Measurements from ENCODE around the gene MASP1.

The MASP1 gene, protein sequence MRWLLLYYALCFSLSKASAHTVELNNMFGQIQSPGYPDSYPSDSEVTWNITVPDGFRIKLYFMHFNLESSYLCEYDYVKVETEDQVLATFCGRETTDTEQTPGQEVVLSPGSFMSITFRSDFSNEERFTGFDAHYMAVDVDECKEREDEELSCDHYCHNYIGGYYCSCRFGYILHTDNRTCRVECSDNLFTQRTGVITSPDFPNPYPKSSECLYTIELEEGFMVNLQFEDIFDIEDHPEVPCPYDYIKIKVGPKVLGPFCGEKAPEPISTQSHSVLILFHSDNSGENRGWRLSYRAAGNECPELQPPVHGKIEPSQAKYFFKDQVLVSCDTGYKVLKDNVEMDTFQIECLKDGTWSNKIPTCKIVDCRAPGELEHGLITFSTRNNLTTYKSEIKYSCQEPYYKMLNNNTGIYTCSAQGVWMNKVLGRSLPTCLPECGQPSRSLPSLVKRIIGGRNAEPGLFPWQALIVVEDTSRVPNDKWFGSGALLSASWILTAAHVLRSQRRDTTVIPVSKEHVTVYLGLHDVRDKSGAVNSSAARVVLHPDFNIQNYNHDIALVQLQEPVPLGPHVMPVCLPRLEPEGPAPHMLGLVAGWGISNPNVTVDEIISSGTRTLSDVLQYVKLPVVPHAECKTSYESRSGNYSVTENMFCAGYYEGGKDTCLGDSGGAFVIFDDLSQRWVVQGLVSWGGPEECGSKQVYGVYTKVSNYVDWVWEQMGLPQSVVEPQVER

DNA sequence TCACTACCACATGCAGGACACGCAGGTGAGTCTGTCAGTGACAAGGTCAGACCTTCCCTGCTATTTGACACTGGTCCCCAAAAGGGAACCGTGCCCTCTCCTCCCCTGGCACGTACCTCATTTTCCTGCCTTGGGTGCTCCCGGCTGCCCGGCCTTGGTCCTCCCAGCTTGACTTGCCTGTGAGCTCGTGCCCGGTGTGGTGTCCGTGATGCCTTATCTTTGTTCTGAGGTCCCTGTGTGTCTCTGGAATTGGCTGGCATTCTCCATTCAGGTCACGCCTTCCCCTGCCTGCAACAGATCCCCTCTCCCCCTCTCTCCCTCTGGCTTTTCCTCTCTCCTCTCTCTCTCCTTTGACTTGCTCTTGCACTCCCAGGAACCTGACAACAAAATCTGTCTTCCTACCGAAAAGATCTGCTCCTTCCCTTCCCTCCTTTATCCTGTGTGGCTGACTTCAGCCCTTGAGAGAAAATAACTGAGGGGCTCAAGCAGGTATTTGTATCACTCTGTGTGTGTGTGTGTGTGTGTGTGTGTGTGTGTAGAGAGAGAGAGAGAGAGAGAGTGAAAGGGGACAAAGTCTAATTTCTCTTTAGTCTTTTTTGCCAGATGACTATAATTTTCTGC, at the start of gene MASP1:
MASP1 (minus strand) TSS at position 226 of the 621 bp plus-strand sequence; CDS start at position 121, 105 bp downstream.
- DNase-seq (ENCODE audit: low read depth in 2 of 2), result no peak

DNA sequence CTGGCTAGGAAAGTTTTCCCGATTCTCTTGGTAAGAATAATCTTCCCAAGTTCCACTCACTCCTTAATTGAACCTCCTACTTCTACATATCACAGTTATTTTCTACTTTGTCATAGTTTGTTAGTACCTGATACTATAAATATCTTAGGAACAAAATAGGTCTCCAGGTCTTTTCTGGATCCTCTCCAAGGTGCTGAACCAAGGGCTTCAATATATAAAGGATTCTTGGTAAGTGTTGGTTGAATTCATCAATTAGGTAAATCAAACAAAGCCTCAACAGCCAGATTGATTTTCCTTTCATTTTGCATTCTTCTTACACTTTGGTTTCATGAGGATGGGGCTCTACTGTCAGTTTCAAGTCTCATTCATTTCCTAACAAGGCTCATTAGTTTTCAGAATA, 49.0 kb upstream of the MASP1 start:
- DNase-seq (ENCODE audit: low read depth in 2 of 2), result no peak

DNA sequence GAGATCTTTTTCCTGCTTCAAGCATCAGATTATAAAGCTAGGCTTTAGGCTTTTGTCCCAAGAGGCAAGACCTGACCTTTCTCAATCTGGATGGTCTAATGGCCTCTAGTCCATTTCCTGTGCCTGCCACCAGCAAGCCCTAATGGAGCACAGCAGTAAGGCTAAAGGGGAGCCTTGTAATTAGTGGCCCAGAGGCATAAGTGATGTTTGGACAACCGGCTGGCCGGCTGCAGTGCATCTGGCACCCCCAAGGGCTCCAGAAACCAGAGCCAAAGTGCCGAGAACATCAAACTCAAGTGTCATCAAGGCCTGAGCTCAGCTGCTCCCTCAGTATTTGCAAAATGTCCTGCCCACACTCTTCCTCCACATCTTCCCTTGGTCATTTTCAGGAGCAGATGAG, 44.8 kb upstream of the MASP1 start:
- DNase-seq (ENCODE audit: low read depth in 2 of 2), result no peak

DNA sequence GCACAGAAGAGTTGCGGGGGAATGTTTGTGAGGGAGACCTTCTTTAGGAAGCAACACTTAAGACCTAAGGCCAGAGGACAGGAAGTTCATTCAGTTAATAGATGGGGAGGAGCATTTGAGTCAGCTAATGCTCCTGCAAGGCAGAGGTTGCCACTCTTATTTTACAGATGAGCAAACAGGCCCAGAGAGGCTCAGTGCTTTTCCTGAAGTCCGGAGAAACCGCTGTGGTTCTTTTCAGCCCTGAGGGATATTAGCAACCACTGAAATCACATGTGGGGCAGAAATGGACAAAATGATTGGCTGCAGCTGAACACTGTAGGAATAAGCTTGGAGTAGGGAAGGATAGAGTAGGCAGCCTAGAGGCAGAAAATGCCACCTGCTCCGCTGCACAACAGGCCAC, 43.4 kb upstream of the MASP1 start:
- no peak for DNase-seq (ENCODE audit: low read depth in 2 of 2)

DNA sequence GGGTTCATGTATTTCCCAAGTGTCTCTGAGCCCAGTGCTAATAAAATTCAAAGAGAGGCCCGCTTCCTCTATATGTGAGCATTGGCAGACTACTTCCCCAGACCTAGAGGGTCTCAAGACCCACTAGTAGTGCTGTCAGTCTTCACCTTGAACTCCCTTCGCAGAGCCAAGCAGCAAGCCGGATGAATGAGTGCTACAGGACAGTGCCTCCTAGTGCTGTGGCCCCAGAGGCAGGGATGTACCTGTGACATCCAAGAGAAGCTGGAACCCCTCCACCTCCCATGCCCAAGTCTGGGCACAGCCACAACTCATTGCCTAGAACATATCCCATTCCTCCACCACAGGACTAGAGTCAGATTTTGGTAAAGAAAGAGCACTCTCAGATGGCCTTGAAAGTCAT, 37.2 kb upstream of the MASP1 start:
- DNase-seq (ENCODE audit: low read depth in 2 of 2), result no peak

DNA sequence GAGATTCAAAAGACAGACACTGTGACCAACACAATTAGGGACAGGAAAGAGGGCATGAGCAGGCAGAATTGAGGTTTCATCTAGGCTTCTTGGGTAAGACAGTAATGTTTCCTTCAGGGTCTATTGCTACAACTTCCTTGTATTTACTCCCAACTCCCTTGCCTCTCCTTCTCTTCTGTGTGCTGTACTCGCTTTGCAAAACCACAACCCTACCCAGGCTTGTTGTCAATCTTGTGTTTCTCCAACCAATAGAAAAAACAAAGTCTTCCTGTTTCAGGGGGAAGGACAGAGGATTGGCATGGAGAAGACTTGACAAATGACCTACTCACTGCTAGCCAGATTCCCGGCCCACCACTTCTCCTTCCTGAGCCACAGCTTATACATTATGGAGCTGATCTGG, 36.3 kb upstream of the MASP1 start:
- no peak for DNase-seq (ENCODE audit: low read depth in 2 of 2)

DNA sequence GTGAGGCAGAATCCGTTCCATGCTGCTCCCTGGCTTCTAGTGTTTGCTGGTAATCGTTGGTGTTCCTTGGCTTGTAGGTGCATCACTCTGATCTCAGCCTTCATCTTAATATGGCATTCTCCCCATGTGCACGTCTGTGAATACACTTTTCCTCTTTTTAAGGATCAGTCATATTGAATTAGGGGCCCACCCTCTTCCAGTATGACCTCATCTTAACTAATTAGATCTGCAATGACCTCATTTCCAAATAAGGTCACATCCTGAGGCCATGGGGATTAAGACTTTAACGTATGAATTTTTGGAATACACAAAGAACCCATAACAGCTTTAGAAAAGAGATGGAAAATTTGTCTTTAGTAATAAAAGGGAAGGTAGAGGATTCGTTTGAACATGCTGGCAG, 34.1 kb upstream of the MASP1 start:
- no peak for DNase-seq (ENCODE audit: low read depth in 2 of 2)

DNA sequence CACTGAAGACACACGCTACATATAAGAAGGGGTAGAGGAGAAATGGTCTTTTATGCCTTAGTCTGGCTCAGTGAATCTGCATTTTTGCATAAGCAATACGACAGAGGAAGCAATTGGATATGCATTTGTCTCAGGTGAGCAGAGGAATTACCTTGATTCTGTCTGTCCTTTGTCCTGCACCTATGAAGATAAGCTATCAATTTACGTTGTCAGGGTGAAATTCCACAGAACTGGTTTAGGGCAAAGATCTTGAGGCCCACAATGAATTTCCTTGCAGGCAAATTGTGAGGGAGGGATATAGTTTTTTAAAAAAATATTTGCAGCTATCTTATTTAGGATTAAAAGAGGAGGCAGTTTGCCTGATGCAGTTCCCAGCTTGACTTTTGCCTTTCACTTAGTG, 31.6 kb upstream of the MASP1 start:
- DNase-seq (ENCODE audit: low read depth in 2 of 2), result no peak

DNA sequence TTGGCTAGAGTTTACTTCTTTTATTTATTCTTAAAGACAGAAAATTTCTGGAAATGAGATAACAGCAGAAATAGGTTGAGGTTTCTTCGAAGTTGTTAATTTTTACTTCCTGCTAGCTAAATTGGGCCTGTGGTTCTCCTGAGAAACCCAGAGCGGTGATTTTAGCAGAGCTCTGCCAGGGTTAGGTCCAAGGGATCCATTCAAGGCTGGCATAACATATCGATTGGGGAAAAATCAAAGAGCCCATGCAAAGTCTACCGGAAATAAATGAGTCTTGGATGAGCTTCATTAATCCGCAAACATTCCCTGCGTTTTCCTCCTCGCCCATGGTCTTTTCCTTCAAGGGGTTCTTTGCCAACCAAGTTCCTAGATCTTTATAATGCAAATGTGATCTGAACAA, 30.8 kb upstream of the MASP1 start:
- DNase-seq (ENCODE audit: low read depth in 2 of 2), result no peak

DNA sequence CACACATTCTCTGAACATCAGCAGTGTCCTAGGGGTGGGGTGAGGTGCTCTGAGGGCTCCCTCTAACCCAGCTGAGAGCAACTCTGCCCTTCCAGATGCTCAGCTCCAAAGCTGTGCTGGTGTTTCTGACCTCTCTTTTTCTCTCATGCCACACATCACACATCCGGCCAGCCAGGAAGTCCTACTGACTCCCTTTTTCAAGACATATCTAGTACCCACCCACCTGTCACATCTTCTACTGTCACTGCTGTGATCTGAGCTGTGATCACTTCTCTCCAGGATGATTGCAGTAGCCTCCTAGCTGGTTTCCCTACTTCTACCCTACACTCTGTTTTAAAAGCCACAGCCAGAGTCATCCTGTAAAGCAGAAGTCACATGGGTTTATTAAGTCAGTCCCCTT, 30.2 kb upstream of the MASP1 start:
- no peak for DNase-seq (ENCODE audit: low read depth in 2 of 2)

DNA sequence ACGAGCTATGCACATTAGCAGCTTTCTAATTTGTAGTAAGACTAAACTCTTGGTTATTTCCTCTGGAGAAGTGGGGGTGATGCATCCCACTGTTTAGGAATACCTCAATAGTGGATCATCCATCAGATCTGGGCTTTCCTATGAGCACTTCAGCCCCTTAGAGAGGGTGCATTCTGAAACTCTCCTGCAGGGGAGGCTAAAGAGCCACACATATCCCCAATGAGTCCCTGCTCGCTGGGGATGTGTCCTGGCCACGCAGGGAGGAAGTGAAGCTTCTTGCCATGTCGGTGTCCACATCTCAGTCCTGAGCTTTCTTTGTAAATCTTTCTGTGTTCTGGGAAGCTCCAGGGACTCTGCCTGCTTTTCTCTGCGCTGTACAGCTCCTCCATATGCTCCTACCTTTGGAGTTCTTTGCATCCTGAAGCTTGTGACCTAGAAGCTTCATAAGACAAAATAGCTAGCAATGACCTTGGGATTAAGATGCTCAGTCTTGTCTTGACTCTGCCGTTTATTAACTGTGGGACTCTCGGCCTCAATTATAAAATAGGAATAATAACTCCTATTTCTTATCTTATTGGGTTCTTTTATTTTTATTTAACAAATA, 28.3 kb upstream of the MASP1 start:
- DNase-seq (ENCODE audit: low read depth in 2 of 2), result peak in 1 of 2 donors; percentile 3

DNA sequence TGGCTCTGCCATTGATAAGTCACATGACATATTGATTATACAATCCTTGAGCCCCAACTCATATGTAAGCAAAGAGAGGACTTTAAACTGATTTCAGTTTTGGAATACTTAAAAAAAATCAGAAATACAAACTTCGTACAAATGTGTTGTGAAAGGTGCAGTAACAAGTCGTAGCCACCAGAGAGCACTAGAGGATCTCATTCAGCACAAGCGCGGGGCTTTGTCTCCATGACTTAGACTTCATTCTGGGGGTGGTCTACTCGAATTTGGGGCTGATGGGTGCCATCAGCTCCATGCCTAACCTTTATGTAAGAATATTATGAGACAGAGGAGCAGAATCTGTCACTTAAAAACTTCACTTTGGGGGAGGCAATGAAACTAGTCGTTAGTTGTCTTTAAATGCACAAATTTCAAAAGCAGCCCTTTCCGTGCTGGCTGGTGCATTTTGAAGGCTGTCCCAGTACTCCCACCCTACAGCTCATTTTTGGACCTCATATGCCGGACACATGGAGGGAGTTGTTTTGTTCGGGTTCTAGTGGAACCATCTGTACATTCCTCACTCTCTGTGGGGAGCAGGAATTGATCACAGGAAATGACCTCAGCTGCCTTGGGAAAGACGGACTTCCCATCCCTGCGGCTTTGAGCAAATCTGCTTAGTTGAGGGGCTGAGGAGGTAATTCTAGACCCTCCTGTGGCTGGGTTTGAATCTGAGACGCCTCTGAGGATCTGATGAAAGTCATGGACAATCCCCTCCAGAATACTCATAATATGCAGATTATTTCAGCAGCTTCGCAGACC, 27.5 kb upstream of the MASP1 start:
- peak in 1 of 2 donors; percentile 13 for DNase-seq (ENCODE audit: low read depth in 2 of 2)

DNA sequence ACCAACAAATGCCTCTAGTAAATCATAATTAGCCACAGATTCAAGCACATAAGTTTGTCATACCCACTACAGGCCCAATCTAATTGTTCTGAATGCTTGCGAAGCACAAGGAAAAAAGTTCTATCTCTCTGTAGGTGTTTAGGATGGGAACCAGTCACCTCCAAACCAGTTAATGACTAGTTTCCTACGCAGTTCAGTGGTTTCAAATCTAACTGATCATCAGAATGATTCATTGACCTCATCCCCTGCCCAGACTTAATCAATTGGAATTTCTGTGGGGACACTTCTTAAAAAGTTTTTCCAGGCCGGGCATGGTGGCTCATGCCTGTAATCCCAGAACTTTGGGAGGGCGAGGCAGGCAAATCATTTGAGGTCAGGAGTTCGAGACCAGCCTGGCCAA, 24.3 kb upstream of the MASP1 start:
- DNase-seq (ENCODE audit: low read depth in 2 of 2), result no peak

DNA sequence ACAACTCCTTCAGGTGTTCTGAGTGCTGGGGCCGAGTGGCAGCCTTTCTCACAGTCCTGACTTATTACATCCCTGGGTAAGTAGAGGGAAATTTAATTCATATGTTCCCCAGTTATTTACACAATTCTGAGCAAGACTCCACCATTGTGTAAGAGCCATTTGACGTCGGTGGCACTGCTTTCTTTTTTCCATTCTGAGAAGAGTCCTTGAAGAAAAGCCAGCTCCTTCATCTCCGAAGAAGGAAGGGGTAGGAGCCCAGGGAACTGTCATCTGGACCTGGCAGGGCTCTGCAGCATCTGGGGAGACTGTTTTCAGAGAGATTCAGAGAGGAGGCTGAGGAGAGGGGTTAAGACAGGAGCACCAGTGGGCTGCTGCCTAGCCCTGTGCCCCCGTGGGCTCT, 22.6 kb upstream of the MASP1 start:
- DNase-seq (ENCODE audit: low read depth in 2 of 2), result no peak

DNA sequence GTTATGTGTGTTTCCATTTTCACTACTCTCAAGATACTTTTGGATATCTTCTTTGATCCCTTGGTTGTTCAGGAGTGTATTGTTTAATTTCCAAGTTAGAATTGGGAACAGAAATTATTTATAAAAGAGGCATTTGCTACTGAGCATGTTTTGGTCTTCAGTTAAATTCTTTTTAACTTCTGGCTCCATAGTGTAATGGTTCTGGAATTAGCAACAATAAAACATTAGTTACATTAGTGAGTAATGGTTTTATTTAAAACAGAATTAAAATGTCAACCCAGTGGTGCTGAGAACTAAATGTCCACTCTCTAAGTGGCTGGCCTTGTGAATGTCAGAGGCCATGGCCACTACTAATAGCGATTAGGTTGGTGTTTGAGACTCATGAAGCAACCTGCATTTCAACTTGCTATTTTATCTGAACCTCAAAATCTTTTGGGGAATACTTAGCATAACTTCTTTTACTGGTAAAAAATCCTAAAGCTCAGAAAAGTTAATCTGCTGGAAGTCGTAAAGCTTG, 19.5 kb upstream of the MASP1 start:
- no peak for DNase-seq (ENCODE audit: low read depth in 2 of 2)

DNA sequence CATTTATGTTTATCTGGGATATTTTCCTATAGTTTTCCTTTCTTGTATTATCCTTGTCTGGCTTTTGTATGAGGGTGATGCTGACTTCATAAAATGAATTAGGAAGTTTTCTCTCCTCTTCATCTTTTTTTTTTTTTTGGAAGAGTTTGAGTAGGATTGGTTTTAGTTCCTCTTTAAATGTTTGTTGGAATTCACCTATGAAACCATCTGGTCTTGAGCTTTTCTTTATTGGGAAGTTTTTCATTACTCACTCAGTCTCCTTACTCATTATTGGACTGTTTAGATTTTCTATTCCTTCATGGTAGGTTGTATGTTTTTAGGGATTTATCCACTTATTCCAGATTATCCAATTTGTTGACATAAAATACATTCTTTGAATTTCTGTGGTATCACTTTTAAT, 18.7 kb upstream of the MASP1 start:
- no peak for DNase-seq (ENCODE audit: low read depth in 2 of 2)

DNA sequence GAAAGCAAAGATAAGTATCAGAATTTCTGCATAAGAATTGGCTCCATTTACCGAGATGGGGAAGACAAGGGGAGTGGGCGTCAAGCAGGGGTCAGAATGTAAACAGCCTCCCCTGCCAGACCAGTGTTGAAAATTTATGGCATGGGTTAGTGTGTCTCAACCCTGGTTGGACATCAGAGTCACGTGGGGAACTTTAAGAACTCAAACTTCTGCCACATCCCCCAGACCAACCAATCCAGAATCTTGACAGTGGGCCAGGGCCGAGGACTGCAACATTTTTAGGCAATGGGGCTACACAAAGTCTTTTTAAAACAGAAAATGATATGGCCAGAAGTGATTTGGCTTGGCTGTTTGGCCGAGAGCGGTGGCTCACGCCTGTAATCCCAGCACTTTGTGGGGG, 14.3 kb upstream of the MASP1 start:
- DNase-seq (ENCODE audit: low read depth in 2 of 2), result no peak

DNA sequence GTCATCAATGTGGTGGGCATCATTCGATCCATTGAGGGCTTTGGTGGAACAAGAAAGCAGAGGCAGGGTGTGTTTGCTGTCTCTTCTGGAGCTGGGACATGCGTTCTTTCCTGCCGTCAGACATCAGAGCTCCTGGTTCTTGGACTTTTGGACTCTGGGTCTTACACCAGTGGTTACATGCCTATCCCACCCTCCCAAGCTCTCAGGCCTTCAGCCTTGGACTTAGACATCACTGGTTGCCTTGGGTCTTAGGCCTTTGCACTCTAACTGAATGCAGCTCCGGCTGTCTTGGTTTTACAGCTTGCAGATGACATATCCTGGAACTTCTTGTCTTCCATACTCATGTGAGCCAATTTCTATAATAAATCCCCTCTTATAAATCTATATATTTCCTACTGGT, 8.1 kb upstream of the MASP1 start:
- no peak for DNase-seq (ENCODE audit: low read depth in 2 of 2)

DNA sequence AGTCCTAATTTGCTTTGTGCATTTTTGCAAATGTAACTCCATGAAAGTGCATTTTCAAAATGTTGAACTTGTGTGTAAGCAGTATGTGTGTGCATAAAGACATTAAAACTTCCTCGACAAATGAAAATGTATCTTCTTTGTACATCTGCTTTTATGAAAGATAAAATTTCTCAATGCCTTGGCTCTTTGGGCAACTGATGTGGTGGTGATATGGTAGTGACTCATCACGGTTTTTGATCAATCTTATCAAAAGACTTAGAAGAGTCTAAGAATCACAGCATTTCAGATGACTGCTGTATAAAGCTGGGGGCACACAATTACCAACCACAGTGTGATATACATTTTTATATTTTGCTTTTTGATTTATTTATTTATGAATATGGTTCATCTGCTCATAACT, 5.4 kb upstream of the MASP1 start:
- DNase-seq (ENCODE audit: low read depth in 2 of 2), result no peak

DNA sequence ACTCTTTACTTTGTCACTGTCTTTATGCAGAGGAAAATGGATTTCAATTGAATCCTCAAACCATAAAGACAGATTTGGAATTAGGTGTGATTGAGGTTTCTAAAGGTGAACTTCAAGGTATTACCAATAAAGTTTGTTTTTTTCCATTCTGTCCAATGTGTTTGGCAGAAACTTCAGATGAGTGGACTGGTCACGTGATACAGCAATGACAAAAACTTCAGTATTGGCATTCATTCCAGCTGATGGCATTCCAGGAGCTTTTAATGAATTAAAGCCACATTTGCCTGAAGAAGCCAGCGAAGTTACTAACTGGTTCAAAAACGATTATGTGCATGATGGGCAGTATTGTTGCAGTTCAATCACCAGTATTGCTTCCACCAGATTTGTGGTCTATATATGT, 4.5 kb upstream of the MASP1 start:
- no peak for DNase-seq (ENCODE audit: low read depth in 2 of 2)

DNA sequence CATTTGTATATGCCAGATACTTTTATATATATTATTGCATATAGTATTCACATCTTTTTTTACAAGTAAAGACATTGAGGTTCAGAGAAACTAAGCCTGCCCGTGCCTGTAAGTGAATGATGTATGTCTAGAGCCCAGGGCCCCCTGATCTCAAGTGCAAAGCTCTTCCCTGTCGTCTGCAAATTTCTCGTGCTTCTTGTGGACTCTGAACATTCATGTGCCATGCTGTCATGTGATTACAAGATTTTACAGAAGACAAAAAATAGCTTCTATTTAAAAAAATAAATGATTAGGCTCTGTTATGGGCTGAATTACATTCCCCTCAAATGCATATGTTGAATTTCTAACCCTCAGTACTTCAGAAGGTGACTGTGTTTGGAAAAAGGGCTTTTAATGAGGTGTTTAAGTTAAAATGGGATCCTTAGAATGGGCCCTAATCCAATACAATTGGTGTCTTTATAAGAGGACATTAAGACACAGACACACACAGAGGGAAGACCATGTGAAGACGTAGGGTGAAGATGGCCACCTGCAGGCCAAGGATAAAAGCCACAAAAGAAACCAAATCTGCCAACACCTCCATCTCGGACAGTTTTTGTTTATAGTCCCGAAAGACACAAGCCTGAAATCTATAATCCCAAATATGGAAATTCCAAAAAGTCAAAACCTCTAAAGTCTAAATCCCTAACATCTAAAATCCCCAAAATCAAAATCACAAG, 3.9 kb upstream of the MASP1 start:
- DNase-seq (ENCODE audit: low read depth in 2 of 2), result no peak
